Measurements from ENCODE around the gene GPR55. TPM values are rescaled to one million over a fixed set of nuclear protein-coding genes. Genes with fewer than 3 reads are reported as not detected.

GPR55 gene
- total RNA-seq, 1 donor from 2014 or later = not detected

DNA sequence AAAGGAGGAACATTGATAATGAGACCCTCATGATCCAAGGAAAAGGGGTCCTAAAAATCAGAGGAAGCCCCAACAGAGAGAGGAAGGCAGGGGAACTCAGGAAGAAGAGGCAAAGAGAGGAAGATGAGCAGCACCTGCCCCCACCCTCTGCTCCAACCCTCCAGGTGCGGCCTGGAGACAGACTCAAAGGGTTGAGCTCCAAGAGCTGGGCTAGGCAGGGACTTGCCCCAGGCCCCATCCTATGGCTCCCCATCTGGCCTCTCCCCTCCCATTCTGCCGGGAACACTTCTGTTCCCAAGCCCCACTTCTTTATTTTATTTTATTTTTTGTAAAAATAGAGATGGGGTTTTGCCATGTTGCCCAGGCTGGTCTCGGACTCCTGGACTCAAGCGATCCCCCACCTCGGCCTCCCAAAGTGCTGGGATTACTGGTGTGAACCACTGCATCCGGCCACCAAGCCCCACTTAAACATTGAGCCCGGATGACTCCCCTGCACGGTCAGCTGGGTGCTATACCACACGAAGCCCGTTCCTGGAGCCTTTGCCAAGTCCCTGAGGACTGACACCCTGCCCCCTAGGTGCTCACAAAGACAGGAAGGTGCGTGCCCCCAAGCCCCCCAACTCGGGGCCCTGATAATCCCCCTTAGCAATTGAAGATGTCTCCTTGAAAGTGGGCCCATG, 3.8 kb upstream of the GPR55 start:
- Mint-ChIP-seq H3K36me3 (ENCODE audit: low read depth) (no peaks in the 10 kb centered on the region), H3K27me3 (ENCODE audit: low read depth) (peaks cover 6% of the 10 kb centered on the region), H3K4me3 (ENCODE audit: unreplicated experiment) (no peak overlapping the region), H3K27ac (ENCODE audit: unreplicated experiment) (no peak overlapping the region), H3K4me1 (ENCODE audit: low read depth) (peaks cover 8% of the 10 kb centered on the region), H3K9me3 (ENCODE audit: low read depth) (no peaks in the 10 kb centered on the region)
- peak; percentile 68 for DNase-seq (ENCODE audit: low spot score)
- TF ChIP-seq CTCF (IDR thresholded peaks at IDR 0.05) = no peak

DNA sequence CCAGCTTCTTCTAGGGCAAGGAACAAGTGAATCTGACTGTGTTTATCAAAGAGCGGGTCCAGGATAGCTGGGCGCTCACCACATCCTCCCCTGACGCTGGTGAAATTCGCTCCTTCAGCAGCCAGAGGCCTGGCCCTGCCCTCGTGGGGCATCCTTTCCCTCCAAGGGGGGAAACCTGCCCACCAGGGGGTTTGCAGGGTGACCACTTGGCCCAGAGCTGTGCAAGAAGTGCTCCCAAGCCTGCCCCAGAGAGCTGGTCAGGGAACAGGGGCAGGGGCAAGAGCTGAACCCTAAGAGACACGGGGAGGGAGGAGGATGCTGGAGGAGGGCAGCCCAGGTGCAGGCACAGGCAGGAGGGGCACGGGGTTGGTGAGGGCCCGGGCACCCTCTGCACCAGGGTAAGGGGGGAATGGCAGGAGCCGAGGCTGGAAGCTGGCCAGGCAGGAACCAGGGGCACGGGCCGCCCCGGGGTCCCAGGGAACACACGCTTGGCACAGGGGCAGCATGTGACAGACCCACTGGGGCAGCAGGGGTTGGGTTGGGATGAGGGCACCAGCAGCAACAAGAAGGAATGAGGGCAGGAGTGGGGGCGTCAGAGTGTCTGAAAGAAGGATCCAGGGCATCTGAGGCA, 2.8 kb upstream of the GPR55 start:
- TF ChIP-seq CTCF (IDR thresholded peaks at IDR 0.05) = no peak
- Mint-ChIP-seq H3K27ac (ENCODE audit: unreplicated experiment) (no peak overlapping the region), H3K4me3 (ENCODE audit: unreplicated experiment) (no peak overlapping the region), H3K27me3 (ENCODE audit: low read depth) (peaks cover 8% of the 10 kb centered on the region), H3K9me3 (ENCODE audit: low read depth) (no peaks in the 10 kb centered on the region), H3K4me1 (ENCODE audit: low read depth) (peaks cover 7% of the 10 kb centered on the region), H3K36me3 (ENCODE audit: low read depth) (no peaks in the 10 kb centered on the region)
- DNase-seq (ENCODE audit: low spot score) = peak; percentile 79

GRCh38 chr2:230925879-230926765, 1.1 kb upstream of the GPR55 start:
- no peak overlapping the region for H3K4me3 Mint-ChIP-seq (ENCODE audit: unreplicated experiment)
- no peaks in the 10 kb centered on the region for H3K9me3 Mint-ChIP-seq (ENCODE audit: low read depth)
- peaks cover 8% of the 10 kb centered on the region for H3K27me3 Mint-ChIP-seq (ENCODE audit: low read depth)
- no peaks in the 10 kb centered on the region for H3K36me3 Mint-ChIP-seq (ENCODE audit: low read depth)
- DNase-seq (ENCODE audit: low spot score) = peak; percentile 65
- TF ChIP-seq CTCF (IDR thresholded peaks at IDR 0.05) = peak; percentile 8
- H3K27ac Mint-ChIP-seq (ENCODE audit: unreplicated experiment) = no peak overlapping the region
- no peaks in the 10 kb centered on the region for H3K4me1 Mint-ChIP-seq (ENCODE audit: low read depth)

GRCh38 chr2:230925443-230925878, 419 bp upstream of the GPR55 start:
- TF ChIP-seq CTCF (IDR thresholded peaks at IDR 0.05) = no peak
- no peak overlapping the region for H3K4me3 Mint-ChIP-seq (ENCODE audit: unreplicated experiment)
- H3K27me3 Mint-ChIP-seq (ENCODE audit: low read depth) = peaks cover 8% of the 10 kb centered on the region
- H3K36me3 Mint-ChIP-seq (ENCODE audit: low read depth) = no peaks in the 10 kb centered on the region
- no peak overlapping the region for H3K27ac Mint-ChIP-seq (ENCODE audit: unreplicated experiment)
- no peaks in the 10 kb centered on the region for H3K9me3 Mint-ChIP-seq (ENCODE audit: low read depth)
- H3K4me1 Mint-ChIP-seq (ENCODE audit: low read depth) = no peaks in the 10 kb centered on the region
- no peak for DNase-seq (ENCODE audit: low spot score)

- peak; percentile 51 for DNase-seq (ENCODE audit: low spot score)
- H3K36me3 Mint-ChIP-seq (ENCODE audit: low read depth) = no peaks in the 10 kb centered on the region
- peaks cover 8% of the 10 kb centered on the region for H3K27me3 Mint-ChIP-seq (ENCODE audit: low read depth)
- no peak overlapping the region for H3K4me3 Mint-ChIP-seq (ENCODE audit: unreplicated experiment)
- H3K4me1 Mint-ChIP-seq (ENCODE audit: low read depth) = no peaks in the 10 kb centered on the region
- H3K27ac Mint-ChIP-seq (ENCODE audit: unreplicated experiment) = no peak overlapping the region
- no peaks in the 10 kb centered on the region for H3K9me3 Mint-ChIP-seq (ENCODE audit: low read depth)
- no peak for TF ChIP-seq CTCF (IDR thresholded peaks at IDR 0.05)
These were observed 961 bp downstream of the GPR55 start for GRCh38 chr2:230924092-230924469.
